T-helper 1 cell (primary cell): ENCODE data around the gene MEGF11.
"Not testable (repeated sequence)": the region's sequence is repeated elsewhere in the genome, so short reads cannot be mapped to it uniquely, and the experiment has no call there.

Source experiments
- DNase-seq, 5 donors: peaks; one replicate each; pipeline ENCODE4 v3.0.0-alpha.2; 2012 to 2020

Gene MEGF11

DNA sequence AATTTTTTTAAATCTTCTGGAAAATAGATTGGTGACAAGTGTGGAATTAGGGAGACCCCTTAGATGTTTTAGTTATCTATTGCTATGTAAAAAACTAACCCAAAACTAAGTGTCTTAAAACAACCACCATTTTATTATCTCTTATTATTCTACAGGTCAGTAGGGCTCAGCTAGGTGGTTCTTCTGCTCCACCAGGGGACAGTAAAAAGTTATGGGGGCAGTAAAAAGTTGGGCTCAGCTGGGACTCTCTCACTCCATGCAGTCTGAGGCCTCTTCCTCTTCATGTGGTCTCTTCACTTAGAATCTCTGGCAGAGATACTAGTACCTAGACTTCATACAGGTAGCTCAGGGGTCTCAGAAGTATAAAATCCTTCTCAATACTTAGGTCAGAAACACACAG, 21.8 kb upstream of the MEGF11 start:
- DNase-seq, result no peak

DNA sequence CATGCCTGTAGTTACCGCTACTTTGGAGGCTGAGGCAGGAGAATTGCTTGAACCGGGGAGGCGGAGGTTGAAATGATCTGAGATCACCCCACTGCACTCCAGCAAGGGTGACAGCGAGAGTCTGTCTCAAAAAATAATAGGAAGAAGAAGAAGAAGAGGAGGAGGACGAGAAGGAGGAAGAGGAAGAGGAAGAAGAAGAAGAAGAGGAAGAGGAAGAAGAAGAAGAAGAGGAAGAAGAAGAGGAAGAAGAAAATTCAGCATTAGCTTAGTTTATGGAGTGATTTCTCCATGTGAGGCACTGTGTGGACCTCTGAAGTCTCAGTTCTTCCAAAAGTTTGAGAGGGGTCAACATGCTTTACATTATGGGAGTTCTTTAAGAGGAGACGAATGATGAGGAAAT, 17.4 kb upstream of the MEGF11 start:
- DNase-seq, result no peak

GRCh38 chr15:66269326-66270090, 16.0 kb upstream of the MEGF11 start:
- no peak for DNase-seq

- DNase-seq, result no peak
These were observed 11.4 kb upstream of the MEGF11 start for GRCh38 chr15:66264859-66265513.

- not testable (repeated sequence) for DNase-seq
These were observed 9.3 kb upstream of the MEGF11 start for GRCh38 chr15:66262837-66263236.

GRCh38 chr15:66261056-66261455, 7.5 kb upstream of the MEGF11 start:
- DNase-seq, result no peak

GRCh38 chr15:66256692-66257091, 3.1 kb upstream of the MEGF11 start:
- no peak for DNase-seq

DNA sequence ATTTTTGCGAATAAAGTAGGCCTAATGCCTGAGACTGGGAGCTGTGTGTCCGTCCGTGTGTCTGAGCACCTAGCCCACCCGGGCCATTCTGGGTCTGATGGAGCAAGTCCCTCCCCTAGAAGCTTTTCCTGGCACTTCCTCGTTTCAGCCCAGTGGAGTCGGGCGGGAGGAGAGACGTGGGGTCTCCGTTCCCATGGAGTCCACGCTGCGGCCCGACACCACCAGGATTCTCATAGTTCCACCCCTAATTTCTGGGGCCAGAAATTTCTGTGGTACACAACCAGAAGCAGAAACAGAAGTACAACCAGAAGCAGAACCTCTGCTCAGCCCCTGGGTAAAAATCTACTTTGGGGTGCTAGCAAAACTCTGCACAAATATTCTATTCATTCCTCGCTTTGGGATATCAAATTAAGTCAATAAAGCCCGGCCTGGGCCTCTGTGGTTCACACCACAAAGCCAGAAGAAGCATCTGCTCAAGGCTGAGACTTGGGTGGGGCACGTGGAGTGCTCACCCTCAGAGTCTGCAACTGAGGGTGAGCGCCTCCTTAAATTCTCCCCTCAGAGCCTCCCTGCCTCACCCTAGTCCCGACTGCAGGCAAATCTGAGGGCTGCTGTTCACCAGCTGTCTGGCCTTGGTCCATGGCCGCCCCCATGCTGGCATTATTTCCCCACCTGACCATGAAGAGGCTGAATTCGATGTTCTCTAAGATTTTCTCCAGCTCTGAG, 1.6 kb upstream of the MEGF11 start:
- no peak for DNase-seq

GRCh38 chr15:66254089-66254950, 770 bp upstream of the MEGF11 start:
- DNase-seq, result no peak

DNA sequence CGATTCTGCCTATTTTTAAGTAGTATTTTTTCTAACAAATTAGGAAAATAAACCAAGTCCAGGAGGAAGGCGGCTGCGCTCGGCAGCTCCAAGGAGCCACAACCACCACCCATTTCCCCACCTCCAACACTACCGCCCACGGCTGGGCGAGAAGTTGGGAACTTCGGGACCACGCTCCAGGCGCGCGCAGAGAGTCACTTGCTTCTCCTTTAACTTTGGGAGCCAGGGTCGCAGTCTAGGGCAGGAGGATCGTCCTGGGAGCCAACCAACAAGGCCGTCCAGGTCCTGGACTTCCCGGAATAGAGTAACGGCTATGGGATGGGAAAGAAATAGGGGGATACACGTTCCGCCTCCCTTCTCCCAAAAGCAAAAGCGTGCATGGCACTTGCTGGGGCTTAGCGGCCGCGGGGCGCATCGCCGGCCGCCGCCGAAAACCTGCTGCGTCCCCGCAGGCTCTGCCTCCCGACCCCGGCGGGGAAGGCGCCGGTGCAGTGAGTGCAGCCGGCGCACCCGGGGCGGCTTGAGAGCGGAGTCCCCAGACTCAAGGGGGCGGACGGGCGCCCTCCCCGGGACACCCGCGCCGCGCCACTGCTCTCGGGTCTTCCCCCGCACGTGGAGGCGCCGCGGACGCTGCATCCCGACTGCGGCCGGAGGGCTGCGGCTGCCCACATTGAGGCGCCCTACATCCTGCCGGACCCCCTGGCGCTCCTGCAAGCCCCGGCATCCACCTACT, 699 bp downstream of the MEGF11 start:
- DNase-seq, result peak in 1 of 5 donors; percentile 15

DNA sequence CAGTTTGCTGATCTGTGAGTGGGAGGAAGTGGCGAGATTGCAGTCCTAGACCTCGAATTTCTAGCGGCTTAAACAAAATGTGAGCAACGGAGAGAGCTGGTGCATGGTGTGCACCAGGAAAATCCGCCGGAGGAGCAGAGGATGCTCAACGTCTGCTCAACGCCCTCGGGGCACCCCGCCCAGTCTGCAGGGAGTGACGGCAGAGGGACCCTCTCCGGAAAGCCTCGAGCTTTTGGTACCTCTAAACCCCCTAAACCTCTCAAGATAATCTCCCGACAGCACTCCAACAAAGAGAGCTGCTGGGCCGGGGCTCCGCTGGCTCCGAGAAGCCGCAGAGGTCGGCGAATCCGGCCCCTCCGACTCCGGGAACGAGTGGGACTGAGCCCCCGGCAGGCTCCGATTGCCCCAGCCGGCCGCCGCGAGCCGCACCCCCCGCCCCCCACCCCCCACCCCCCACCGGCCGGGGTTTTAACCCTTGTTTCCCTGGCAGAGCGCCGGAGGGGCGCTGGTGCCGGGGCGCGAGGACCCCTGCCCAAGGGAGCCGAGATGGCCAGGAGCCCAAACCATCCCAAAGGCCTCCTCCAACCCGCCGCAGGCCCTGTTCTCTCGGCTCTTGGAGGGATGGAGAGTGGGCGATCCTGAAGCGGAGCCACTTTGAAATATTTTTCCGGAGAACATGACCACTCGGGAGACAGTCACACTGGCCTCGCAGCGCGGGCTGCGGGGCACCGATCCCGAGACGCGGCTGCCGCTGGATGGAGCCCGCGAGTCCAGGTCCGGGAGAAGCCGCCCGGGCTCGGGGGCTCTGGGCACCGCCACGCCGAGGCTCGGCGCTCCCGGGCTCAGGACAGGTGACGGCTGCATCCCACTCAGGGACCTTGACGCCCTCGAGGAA, 1.5 kb downstream of the MEGF11 start:
- peak in 4 of 5 donors; percentile 21 to 48 (median 24) for DNase-seq

DNA sequence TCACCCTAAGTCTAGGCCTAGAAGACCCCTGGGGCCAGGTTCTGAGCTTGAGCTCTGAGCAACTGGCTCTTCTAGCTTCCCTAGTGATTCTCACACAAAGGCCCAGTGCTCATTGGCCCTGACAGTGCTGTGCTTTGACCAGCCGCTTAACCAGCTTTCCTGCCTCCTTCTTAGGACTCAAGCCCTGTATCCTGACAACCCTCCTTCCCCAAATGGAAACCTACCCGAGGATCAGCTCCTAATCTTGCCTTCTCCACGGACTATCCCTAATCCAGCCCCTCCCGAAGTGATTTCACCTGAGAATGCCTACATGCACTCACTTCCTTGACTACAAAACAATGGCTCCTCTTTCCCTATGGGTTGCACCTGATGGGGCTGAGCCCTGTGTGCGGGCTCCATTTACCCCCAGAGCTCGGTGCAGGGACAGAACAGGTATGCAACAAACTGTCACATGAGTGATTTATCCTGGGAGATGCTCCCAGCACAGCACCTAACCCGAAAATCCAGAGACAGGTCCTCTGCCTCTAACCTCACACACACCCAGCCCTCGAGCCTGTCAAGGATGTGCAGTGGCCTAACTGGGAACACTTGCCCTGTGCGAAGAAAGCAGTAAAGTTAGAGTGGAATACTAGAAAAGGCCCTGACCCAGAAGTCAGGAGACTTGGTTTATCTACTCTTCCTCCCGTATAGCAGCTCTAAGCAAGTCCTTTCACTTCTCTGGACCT, 2.3 kb downstream of the MEGF11 start:
- DNase-seq, result no peak

DNA sequence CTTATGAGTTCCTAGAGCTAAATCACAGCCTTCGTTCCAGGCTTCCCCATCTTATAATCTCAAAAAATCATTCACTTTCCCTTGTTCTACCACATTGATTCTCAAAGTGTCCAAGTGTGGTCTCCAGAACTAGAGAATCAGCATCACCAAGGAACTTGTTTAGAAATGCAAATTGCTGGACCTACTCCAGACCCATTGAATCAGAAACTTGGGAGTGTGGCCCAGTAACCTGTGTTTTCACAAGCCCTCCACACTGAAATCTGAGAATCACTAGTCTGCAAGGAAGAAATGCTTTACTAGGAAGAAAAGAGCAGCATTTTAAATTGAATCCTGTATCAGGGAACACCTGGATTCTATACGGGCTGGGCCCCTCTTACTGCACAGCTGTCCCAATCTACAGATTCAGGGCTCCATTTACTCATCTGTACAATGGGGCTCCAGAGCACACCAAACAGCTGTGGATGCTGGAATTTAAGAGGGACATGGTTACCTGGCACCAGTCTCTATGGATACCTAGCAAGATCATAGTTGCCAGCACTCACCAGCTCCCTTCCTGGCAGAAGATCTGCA, 3.9 kb downstream of the MEGF11 start:
- no peak for DNase-seq

- no peak for DNase-seq
These were observed 6.6 kb downstream of the MEGF11 start for GRCh38 chr15:66246937-66247336.

- not testable (repeated sequence) for DNase-seq
These were observed 7.7 kb downstream of the MEGF11 start for GRCh38 chr15:66245832-66246231.

DNA sequence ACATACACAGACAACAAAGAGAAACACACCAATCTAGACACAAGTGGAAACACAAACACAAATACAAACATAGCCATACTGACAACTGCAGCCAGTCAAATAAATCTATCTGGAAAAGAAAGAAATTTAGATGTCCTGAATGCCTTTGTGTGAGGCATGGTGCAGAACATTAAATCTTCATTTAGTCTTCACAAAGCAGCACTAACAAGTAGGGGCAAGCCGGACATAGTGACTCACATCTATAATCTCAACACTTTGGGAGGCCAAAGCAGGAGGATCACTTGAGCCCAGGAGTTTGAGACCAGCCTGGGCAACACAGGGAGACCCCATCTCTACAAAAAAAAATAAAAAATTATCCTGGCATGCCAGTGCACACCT, 11.7 kb downstream of the MEGF11 start:
- DNase-seq, result no peak

DNA sequence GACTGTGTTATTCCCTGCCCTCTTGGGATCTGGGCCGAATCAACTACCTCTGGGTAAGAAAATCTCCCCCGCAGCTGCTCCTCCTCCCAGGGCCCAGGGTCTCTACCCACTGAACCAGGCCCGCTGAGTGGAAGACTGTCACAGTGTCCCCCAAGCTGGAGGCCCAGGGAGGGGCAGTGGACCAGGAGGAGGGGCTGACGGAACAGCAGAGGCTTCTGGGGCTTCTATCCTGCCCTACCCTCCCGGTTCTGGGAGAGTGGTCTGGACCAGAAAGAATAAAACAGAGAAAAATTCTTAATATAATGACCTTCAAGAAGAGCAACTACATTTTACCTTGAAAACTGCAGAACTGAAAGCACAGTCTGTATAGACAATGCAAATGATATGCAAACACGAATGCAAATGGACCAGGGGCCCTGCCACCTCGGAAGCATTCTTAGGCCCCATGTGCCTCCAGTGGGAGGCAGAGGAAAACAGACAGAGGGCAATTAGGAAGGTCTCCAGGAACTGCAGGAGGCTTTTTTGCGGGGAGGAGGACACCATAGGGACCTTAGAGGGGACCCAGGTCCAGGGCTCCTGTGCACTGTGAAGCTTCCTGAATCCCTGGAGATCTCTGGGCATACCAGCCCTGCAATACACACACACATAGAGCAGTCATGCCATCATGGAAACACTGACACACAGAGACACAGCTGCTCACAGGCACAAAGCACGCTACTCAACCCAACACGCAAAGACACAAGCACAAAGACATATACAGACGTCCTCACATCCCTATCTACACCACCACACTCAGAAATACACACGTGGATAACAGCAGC, 12.3 kb downstream of the MEGF11 start:
- no peak for DNase-seq

- no peak for DNase-seq
These were observed 13.2 kb downstream of the MEGF11 start for GRCh38 chr15:66240240-66240794.

DNA sequence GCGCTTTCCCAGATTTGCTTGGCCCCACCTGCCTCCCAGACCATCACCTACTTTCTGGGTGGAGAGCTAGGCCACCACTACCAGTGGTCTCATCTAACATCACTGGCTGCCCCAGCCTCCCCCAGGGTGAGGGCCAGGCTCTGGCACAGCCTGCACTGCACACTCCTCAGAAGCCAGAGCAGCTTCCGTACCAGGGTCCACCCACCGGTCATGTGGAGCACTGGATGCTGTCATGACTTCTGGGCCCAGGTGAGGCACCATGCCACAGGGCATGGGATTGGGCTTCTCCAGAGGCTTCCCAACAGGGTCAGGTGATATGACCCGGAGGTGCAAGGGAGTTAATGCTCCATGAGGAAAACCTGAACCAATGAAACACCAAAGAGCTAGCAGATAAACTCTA, 14.0 kb downstream of the MEGF11 start:
- DNase-seq, result no peak
